HepG2 (cell line): ENCODE results near the gene MAPK11. TPM values are rescaled to one million over a fixed set of nuclear protein-coding genes. Genes with fewer than 3 reads are reported as not detected.
A peak's percentile ranks its signal among the peaks of the same experiment; 100 is the strongest.

Source experiments
- HNF1B ChIP-seq: sonication (generic); formaldehyde crosslinking; IDR thresholded peaks from 2 replicates; pipeline ENCODE4 v1.5.1; 2020; ENCODE audit warnings: mild to moderate bottlenecking, moderate library complexity, missing genetic modification reagents
- JUNB ChIP-seq: sonication (generic); formaldehyde crosslinking; IDR thresholded peaks from 2 replicates; pipeline ENCODE4 v1.8.0; 2022; ENCODE audit warnings: missing genetic modification reagents, mild to moderate bottlenecking, borderline replicate concordance
- KLF16 ChIP-seq, 2 experiments: sonication (generic) in 1 of 2; formaldehyde crosslinking in 1 of 2; IDR thresholded peaks; 2 replicates each; pipeline versions ENCODE4 v1.6.1 to v1.8.0; 2016 to 2023; ENCODE audit warnings: missing genetic modification reagents in 2 of 2, missing compliant biosample characterization in 1 of 2
- PLRG1 ChIP-seq: fragments of 450-650 bp; conservative IDR thresholded peaks from 2 replicates; pipeline ENCODE4 v1.6.1; 2016
- SETDB1 ChIP-seq: sonication (generic); formaldehyde crosslinking; IDR thresholded peaks from 2 replicates; pipeline ENCODE4 v1.5.1; 2020; ENCODE audit warnings: missing genetic modification reagents, mild to moderate bottlenecking, borderline replicate concordance
- ZBTB38 ChIP-seq: sonication (generic); formaldehyde crosslinking; IDR thresholded peaks from 2 replicates; pipeline ENCODE4 v1.5.1; 2020; ENCODE audit warnings: mild to moderate bottlenecking, missing genetic modification reagents
- ZBTB8A ChIP-seq: sonication (generic); formaldehyde crosslinking; IDR thresholded peaks from 2 replicates; pipeline ENCODE4 v1.4.0; 2020; ENCODE audit warnings: mild to moderate bottlenecking, low read depth, missing genetic modification reagents, borderline replicate concordance
- ZC3H4 ChIP-seq: sonication (generic); formaldehyde crosslinking; IDR thresholded peaks from 2 replicates; pipeline ENCODE4 v1.4.0; 2020; ENCODE audit warnings: missing genetic modification reagents, borderline replicate concordance
- ZMYM3 ChIP-seq: sonication (generic); formaldehyde crosslinking; IDR thresholded peaks from 2 replicates; pipeline ENCODE4 v1.5.1; 2020; ENCODE audit warnings: mild to moderate bottlenecking, missing genetic modification reagents
- ZNF136 ChIP-seq: sonication (generic); formaldehyde crosslinking; IDR thresholded peaks from 2 replicates; pipeline ENCODE4 v1.8.1; 2022; ENCODE audit warnings: low read depth, mild to moderate bottlenecking, moderate library complexity, missing genetic modification reagents
- ZNF292 ChIP-seq: sonication (generic); formaldehyde crosslinking; IDR thresholded peaks from 2 replicates; pipeline ENCODE4 v1.8.1; 2022; ENCODE audit warnings: mild to moderate bottlenecking, low read depth, missing genetic modification reagents, borderline replicate concordance
- ZNF3 ChIP-seq: IDR thresholded peaks from 2 replicates; pipeline ENCODE4 v1.7.0; 2017; ENCODE audit warnings: inconsistent platforms
- ZNF354B ChIP-seq: sonication (generic); formaldehyde crosslinking; IDR thresholded peaks from 2 replicates; pipeline ENCODE4 v1.8.0; 2022; ENCODE audit warnings: mild to moderate bottlenecking, missing genetic modification reagents
- ZNF446 ChIP-seq: sonication (generic); formaldehyde crosslinking; IDR thresholded peaks from 2 replicates; pipeline ENCODE4 v1.5.0; 2020; ENCODE audit warnings: mild to moderate bottlenecking, missing genetic modification reagents
- ZNF691 ChIP-seq: sonication (generic); formaldehyde crosslinking; IDR thresholded peaks from 2 replicates; pipeline ENCODE4 v1.4.0; 2020; ENCODE audit warnings: missing genetic modification reagents, low read depth, mild to moderate bottlenecking, borderline replicate concordance
- ZNF781 ChIP-seq: sonication (generic); formaldehyde crosslinking; IDR thresholded peaks from 2 replicates; pipeline ENCODE4 v1.5.1; 2020; ENCODE audit warnings: borderline replicate concordance, mild to moderate bottlenecking, missing genetic modification reagents; ENCODE audit errors: not compliant biosample characterization
- ZSCAN30 ChIP-seq: sonication (generic); formaldehyde crosslinking; IDR thresholded peaks from 2 replicates; pipeline ENCODE4 v1.5.0; 2020; ENCODE audit warnings: mild to moderate bottlenecking, missing genetic modification reagents
- polyA plus RNA-seq, 8 experiments: library from polyadenylated mRNA; depleted of rRNA in 3 of 8; stranded (reverse) in 7 of 8; unstranded in 1 of 8; fragments of >200 nt; fragmentation: Illumina TruSeq in 4 of 8; extraction: Trizol in 4 of 8; gene quantifications; 2 replicates each; pipeline versions ENCODE4 v1.2.1 to v1.2.3, GENCODE V29; 2011 to 2016; ENCODE audit warnings: low read depth in 4 of 8, missing spikeins in 1 of 8, mixed read lengths in 1 of 8; ENCODE audit not compliant: insufficient read depth in 1 of 8
- total RNA-seq, 5 experiments: library from RNA; depleted of rRNA; stranded (reverse); fragments of >200 nt; fragmentation: Illumina TruSeq; extraction: Trizol; gene quantifications; 2 replicates each; pipeline ENCODE4 v1.2.3, GENCODE V29; 2016; ENCODE audit warnings: low read depth in 1 of 5
- TF ChIP-seq, protein P1 (sequence below): sonication (generic); formaldehyde crosslinking; IDR thresholded peaks from 2 replicates; pipeline ENCODE4 v1.4.0; 2020; ENCODE audit warnings: mild to moderate bottlenecking, low read depth, missing genetic modification reagents
- TF ChIP-seq, protein P2 (sequence below): sonication (generic); formaldehyde crosslinking; IDR thresholded peaks from 2 replicates; pipeline ENCODE4 v1.5.0; 2020; ENCODE audit warnings: mild to moderate bottlenecking, missing genetic modification reagents
- TF ChIP-seq, protein P3 (sequence below): sonication (generic); formaldehyde crosslinking; IDR thresholded peaks from 2 replicates; pipeline ENCODE4 v1.4.0; 2020; ENCODE audit warnings: low read depth, mild to moderate bottlenecking, missing genetic modification reagents

Gene MAPK11
- total and polyA plus RNA-seq, 2 of the 13 experiments (the other 11 are each of a cell fraction or from before 2014, with no cell fraction given): 0.15 to 0.17 TPM

- TF ChIP-seq HNF1B (peak; percentile 44; the same call in 1 of the 2 replicates), ZBTB8A (no peak), SETDB1 (CRISPR knock-in tag) (no peak), ZNF781 (CRISPR knock-in tag) (peak; percentile 62), ZNF446 (CRISPR knock-in tag) (0 out of 2 replicates have a peak, but pooled peaks have one; percentile 54), ZNF3 (no peak), ZMYM3 (CRISPR knock-in tag) (no peak), JUNB (CRISPR knock-in tag) (peak; percentile 43; the same call in 1 of the 2 replicates), ZNF292 (CRISPR knock-in tag) (no peak), ZNF136 (CRISPR knock-in tag) (no peak), ZNF354B (CRISPR knock-in tag) (no peak), PLRG1 (no peak), ZC3H4 (CRISPR knock-in tag) (no peak), ZSCAN30 (CRISPR knock-in tag) (no peak), KLF16 (CRISPR knock-in tag; IDR thresholded peaks at IDR 0.05) (peak in 1 of 2 experiments; percentile 91; a peak in 2 of 4 replicates), ZNF691 (CRISPR knock-in tag) (peak; percentile 56; the same call in 1 of the 2 replicates), ZBTB38 (CRISPR knock-in tag) (peak; percentile 32; the same call in 1 of the 2 replicates)
- TF ChIP-seq, protein P1, sequence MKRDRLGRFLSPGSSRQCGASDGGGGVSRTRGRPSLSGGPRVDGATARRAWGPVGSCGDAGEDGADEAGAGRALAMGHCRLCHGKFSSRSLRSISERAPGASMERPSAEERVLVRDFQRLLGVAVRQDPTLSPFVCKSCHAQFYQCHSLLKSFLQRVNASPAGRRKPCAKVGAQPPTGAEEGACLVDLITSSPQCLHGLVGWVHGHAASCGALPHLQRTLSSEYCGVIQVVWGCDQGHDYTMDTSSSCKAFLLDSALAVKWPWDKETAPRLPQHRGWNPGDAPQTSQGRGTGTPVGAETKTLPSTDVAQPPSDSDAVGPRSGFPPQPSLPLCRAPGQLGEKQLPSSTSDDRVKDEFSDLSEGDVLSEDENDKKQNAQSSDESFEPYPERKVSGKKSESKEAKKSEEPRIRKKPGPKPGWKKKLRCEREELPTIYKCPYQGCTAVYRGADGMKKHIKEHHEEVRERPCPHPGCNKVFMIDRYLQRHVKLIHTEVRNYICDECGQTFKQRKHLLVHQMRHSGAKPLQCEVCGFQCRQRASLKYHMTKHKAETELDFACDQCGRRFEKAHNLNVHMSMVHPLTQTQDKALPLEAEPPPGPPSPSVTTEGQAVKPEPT (CRISPR knock-in tag): no peak
- TF ChIP-seq, protein P2, sequence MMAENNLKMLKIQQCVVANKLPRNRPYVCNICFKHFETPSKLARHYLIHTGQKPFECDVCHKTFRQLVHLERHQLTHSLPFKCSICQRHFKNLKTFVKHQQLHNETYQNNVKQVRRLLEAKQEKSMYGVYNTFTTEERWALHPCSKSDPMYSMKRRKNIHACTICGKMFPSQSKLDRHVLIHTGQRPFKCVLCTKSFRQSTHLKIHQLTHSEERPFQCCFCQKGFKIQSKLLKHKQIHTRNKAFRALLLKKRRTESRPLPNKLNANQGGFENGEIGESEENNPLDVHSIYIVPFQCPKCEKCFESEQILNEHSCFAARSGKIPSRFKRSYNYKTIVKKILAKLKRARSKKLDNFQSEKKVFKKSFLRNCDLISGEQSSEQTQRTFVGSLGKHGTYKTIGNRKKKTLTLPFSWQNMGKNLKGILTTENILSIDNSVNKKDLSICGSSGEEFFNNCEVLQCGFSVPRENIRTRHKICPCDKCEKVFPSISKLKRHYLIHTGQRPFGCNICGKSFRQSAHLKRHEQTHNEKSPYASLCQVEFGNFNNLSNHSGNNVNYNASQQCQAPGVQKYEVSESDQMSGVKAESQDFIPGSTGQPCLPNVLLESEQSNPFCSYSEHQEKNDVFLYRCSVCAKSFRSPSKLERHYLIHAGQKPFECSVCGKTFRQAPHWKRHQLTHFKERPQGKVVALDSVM (CRISPR knock-in tag): no peak
- TF ChIP-seq, protein P3, sequence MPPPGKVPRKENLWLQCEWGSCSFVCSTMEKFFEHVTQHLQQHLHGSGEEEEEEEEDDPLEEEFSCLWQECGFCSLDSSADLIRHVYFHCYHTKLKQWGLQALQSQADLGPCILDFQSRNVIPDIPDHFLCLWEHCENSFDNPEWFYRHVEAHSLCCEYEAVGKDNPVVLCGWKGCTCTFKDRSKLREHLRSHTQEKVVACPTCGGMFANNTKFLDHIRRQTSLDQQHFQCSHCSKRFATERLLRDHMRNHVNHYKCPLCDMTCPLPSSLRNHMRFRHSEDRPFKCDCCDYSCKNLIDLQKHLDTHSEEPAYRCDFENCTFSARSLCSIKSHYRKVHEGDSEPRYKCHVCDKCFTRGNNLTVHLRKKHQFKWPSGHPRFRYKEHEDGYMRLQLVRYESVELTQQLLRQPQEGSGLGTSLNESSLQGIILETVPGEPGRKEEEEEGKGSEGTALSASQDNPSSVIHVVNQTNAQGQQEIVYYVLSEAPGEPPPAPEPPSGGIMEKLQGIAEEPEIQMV (CRISPR knock-in tag): peak; percentile 59; the same call in 1 of the 2 replicates
Observed at GRCh38 chr22:50270666-50271394, 650 bp upstream of the MAPK11 start (continued).
